Epithelial cell of proximal tubule (primary cell): ENCODE measurements around the gene CAPZB. TPM values are rescaled to one million over a fixed set of nuclear protein-coding genes. Genes with fewer than 3 reads are reported as not detected.

Experiments
- DNase-seq: peaks from one replicate; pipeline ENCODE4 v3.0.0-alpha.2; 2011; ENCODE audit warnings: low read depth
- H3K4me3 ChIP-seq: 2 replicates; pipeline ENCODE4 v1.5.1; 2011; ENCODE audit warnings: low read depth, mild to moderate bottlenecking, low read length
- total RNA-seq: library from RNA; depleted of rRNA; stranded (reverse); fragments of >200 nt; gene quantifications from 2 replicates; pipeline ENCODE4 v1.2.3, GENCODE V29; 2015
- TF ChIP-seq, protein P1 (sequence below): conservative IDR thresholded peaks from 2 replicates; pipeline ENCODE4 v1.5.1; 2012; ENCODE audit warnings: low read depth, mild to moderate bottlenecking, low read length

Gene CAPZB
- total RNA-seq, 1 donor from 2014 or later: 74.9 TPM

DNA sequence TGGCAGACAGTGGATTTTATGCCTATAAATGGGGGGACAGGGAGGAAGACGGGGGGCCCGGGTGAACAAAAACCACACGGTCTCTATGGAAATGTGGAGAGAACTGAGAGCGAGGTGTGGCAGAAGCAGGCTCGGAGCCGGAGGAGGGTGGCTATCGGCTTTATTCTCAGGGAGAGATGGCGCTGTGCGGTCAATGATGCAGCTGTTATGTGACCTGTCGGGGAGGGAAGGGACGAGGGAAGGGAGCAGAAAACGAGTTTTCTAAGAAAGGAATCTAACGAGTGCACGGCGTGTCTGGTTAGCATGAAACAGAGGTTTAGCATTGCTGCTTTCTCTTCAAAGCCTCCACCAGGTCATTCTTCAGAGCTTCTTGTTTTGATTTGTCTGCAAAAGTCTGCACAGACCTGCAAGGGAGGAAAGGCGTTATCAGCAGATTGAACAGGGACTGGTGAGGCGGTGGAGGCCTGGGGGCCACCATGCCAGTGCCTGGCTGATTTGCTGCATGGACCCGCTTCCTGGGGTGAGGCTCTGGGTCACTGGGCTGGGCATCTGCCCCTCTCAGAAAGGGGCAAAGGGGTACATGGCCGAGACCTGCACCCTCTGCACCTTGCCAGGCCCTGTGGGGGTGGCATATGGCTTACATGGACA, 146.0 kb downstream of the CAPZB start:
- TF ChIP-seq, protein P1, sequence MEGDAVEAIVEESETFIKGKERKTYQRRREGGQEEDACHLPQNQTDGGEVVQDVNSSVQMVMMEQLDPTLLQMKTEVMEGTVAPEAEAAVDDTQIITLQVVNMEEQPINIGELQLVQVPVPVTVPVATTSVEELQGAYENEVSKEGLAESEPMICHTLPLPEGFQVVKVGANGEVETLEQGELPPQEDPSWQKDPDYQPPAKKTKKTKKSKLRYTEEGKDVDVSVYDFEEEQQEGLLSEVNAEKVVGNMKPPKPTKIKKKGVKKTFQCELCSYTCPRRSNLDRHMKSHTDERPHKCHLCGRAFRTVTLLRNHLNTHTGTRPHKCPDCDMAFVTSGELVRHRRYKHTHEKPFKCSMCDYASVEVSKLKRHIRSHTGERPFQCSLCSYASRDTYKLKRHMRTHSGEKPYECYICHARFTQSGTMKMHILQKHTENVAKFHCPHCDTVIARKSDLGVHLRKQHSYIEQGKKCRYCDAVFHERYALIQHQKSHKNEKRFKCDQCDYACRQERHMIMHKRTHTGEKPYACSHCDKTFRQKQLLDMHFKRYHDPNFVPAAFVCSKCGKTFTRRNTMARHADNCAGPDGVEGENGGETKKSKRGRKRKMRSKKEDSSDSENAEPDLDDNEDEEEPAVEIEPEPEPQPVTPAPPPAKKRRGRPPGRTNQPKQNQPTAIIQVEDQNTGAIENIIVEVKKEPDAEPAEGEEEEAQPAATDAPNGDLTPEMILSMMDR: no peak
- no peak overlapping the region for H3K4me3 ChIP-seq
- no peak for DNase-seq

DNA sequence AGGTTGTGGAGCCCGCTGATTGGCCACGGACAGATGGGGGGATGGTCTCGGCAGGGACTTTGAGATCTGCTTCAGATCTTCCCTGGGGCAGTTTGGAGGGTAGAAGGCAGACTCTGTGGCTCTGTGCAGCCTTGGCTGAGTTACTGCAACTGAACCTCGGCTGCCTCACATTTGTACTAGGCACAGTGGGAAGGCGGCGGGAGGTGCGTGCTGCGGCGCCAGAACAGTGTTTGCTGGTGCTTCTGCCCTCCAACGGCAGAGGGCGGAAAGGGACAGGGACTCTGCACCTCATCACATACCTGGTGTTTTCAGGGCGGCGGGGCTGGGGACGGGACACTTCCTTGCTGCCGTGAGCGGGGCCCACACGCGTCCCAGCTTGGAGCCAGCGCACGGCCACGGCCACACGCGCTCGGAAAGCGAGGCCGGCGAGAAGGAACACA, 147.0 kb downstream of the CAPZB start:
- DNase-seq: no peak
- TF ChIP-seq, protein P1: peak; percentile 35
- H3K4me3 ChIP-seq: no peak overlapping the region

DNA sequence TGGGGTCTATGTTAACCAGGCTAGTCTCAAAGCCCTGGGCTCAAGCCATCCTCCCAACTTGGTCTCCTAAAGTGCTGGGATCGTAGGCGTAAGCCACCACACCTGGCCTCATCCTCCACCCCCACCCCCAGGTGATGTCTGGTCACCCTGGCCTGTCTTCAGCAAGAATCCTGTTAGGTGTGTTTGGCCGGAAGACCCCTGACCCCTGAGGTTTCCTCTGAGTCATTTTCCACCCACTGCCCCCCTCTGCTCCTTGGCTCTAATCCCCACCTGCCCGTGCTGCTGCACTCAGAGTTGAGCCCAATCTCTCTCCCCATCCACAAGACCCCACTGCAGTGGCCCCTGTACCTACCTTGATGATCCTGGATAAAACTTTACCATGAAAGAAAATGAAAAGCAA, 148.1 kb downstream of the CAPZB start:
- TF ChIP-seq, protein P1: no peak
- no peak overlapping the region for H3K4me3 ChIP-seq
- DNase-seq: no peak

GRCh38 chr1:19336543-19336942, 148.8 kb downstream of the CAPZB start:
- no peak for DNase-seq
- TF ChIP-seq, protein P1: peak; percentile 2
- no peak overlapping the region for H3K4me3 ChIP-seq

- TF ChIP-seq, protein P1: no peak
- no peak overlapping the region for H3K4me3 ChIP-seq
- DNase-seq: no peak
Measured at GRCh38 chr1:19333587-19334354, 151.6 kb downstream of the CAPZB start.

- TF ChIP-seq, protein P1: no peak
- no peak for DNase-seq
- H3K4me3 ChIP-seq: no peak overlapping the region
Measured at GRCh38 chr1:19332832-19333231, 152.5 kb downstream of the CAPZB start.
